ENCODE measurements around the gene SRGAP2B.
"Not testable (repeated sequence)": the region's sequence is repeated elsewhere in the genome, so short reads cannot be mapped to it uniquely, and the experiment has no call there.

DNA sequence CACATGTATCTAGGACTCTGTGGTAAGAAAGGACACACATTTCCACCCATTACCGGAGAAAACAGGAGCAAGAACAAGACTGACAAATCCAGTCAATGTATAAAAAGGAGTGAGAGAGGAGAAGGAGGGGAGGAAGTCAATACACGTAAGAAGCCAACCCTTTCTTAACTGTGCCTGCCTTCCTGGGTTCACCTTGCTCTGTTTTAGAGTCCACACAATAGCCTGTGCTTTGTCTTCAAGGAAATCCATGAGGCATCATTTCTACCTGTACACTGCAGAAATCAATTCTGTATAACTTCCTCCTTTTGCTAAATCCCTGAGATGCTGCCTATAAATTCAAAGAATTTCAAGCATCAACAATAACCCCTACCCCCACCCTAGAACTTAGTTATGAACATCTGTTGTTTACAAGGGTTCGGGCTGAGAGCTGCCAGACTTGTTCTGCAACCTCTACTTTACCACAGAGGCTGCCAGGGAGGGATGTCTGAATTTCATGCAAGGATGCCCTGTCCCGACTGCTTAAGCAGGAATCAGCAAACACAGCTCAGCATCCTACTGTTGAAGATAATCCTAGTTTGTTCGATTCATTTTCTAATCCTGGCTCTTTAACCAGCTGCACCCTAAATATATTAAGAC, 115.0 kb downstream of the SRGAP2B start:
- TF ChIP-seq, protein P1, sequence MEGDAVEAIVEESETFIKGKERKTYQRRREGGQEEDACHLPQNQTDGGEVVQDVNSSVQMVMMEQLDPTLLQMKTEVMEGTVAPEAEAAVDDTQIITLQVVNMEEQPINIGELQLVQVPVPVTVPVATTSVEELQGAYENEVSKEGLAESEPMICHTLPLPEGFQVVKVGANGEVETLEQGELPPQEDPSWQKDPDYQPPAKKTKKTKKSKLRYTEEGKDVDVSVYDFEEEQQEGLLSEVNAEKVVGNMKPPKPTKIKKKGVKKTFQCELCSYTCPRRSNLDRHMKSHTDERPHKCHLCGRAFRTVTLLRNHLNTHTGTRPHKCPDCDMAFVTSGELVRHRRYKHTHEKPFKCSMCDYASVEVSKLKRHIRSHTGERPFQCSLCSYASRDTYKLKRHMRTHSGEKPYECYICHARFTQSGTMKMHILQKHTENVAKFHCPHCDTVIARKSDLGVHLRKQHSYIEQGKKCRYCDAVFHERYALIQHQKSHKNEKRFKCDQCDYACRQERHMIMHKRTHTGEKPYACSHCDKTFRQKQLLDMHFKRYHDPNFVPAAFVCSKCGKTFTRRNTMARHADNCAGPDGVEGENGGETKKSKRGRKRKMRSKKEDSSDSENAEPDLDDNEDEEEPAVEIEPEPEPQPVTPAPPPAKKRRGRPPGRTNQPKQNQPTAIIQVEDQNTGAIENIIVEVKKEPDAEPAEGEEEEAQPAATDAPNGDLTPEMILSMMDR (IDR thresholded peaks at IDR 0.05; ENCODE audit: borderline replicate concordance, extremely low read depth, low read length, poor library complexity, severe bottlenecking) = not testable (repeated sequence)
- TF ChIP-seq EZH2 (IDR thresholded peaks at IDR 0.05; ENCODE audit: borderline replicate concordance, low read depth, low read length, severe bottlenecking) = not testable (repeated sequence)
